Common myeloid progenitor, CD34-positive (primary cell): Measurements from ENCODE around the gene CBFA2T3.

Source experiments
- CTCF ChIA-PET: fragments of 350-600 bp; sonication (Branson Sonifier 250); formaldehyde crosslinking; loops from one replicate; lab custom pipeline; 2021; ENCODE audit warnings: antibody characterized with exemption; lab: Charles Lee
- POLR2A ChIA-PET: fragments of 350-600 bp; sonication (Branson Sonifier 250); formaldehyde crosslinking; loops from one replicate; lab custom pipeline; 2021; ENCODE audit warnings: antibody characterized with exemption; lab: Charles Lee
- DNase-seq, 3 donors: peaks; one replicate each; pipeline versions ENCODE4 v3.0.0 to v3.0.0-alpha.2; 2013
- H3K27ac ChIP-seq, 2 experiments: 1 replicate in 1 of 2; 2 replicates in 1 of 2; pipeline ENCODE4 v1.7.0; 2013; ENCODE audit warnings: inconsistent platforms in 2 of 2, low read length in 2 of 2, mild to moderate bottlenecking in 2 of 2, low read depth in 1 of 2, moderate library complexity in 1 of 2; ENCODE audit not compliant: severe bottlenecking in 2 of 2, insufficient read depth in 1 of 2, poor library complexity in 1 of 2
- H3K27me3 ChIP-seq, 5 experiments: replicated peaks in 2 of 5; 1 replicate in 3 of 5; 2 replicates in 2 of 5; pipeline versions ENCODE4 v1.6.1 to v1.7.0; 2013; ENCODE audit warnings: low read length in 4 of 5, mild to moderate bottlenecking in 2 of 5, moderate library complexity in 2 of 5, inconsistent platforms in 1 of 5; ENCODE audit not compliant: insufficient read depth in 5 of 5, control insufficient read depth in 4 of 5
- H3K36me3 ChIP-seq, 4 experiments: 1 replicate in 2 of 4; 2 replicates in 2 of 4; pipeline versions ENCODE4 v1.6.1 to v1.7.0; 2013; ENCODE audit warnings: low read length in 3 of 4, control low read depth in 1 of 4, mild to moderate bottlenecking in 1 of 4; ENCODE audit not compliant: control insufficient read depth in 4 of 4, insufficient read depth in 4 of 4
- H3K4me1 ChIP-seq, 4 experiments: 1 replicate in 3 of 4; 2 replicates in 1 of 4; pipeline versions ENCODE4 v1.6.1 to v1.7.1; 2013; ENCODE audit warnings: low read length in 3 of 4, mild to moderate bottlenecking in 3 of 4, control low read depth in 1 of 4, inconsistent platforms in 1 of 4, moderate library complexity in 1 of 4; ENCODE audit not compliant: control insufficient read depth in 4 of 4, insufficient read depth in 4 of 4; ENCODE audit errors: control extremely low read depth in 1 of 4
- H3K4me3 ChIP-seq, 7 experiments: 1 replicate in 4 of 7; 2 replicates in 3 of 7; pipeline versions ENCODE4 v1.5.1 to v1.7.0; 2013; ENCODE audit warnings: mild to moderate bottlenecking in 7 of 7, low read length in 6 of 7, moderate library complexity in 6 of 7, inconsistent platforms in 2 of 7, low read depth in 2 of 7, control low read depth in 1 of 7; ENCODE audit not compliant: insufficient read depth in 4 of 7, control insufficient read depth in 1 of 7; ENCODE audit errors: extremely low read depth in 1 of 7
- H3K9me3 ChIP-seq, 5 experiments: 1 replicate in 4 of 5; 2 replicates in 1 of 5; pipeline versions ENCODE4 v1.6.1 to v1.7.1; 2013; ENCODE audit warnings: low read length in 4 of 5, mild to moderate bottlenecking in 2 of 5, inconsistent platforms in 1 of 5, low read depth in 1 of 5, moderate library complexity in 1 of 5; ENCODE audit not compliant: control insufficient read depth in 4 of 5, insufficient read depth in 2 of 5; ENCODE audit errors: control extremely low read depth in 1 of 5
- WGBS: methylation state at CpG from one replicate; pipeline ENCODE4 v1.1.5; 2013; ENCODE audit not compliant: insufficient coverage; 5-methylcytosine and 5-hydroxymethylcytosine counted together

Gene CBFA2T3

DNA sequence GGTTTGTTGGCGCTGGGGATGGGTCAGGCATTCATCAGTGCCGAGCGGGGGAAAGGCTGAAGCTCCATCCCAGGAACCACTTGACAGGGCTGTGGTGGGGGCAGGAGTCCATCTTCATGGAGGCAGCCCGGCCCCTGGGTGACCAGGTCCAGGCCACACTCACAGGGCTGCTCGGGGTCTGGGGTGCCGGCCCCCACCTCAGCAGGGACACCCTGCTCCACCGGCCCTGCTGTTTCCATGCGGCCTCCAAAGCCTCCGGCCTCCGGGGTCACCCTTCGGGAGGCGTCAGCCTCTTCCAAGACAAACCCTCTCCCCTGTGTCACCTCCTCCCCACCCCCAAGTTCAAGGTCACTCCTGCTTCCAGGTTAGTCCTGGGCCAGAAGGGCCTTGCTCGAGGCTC, 142.3 kb downstream of the CBFA2T3 start:
- no peaks in the 10 kb centered on the region for H3K4me1 ChIP-seq
- H3K27ac ChIP-seq, result no peak overlapping the region
- DNase-seq, result no peak
- no peaks in the 10 kb centered on the region for H3K9me3 ChIP-seq
- no peaks in the 10 kb centered on the region for H3K27me3 ChIP-seq
- H3K36me3 ChIP-seq, result peaks cover 0 to 12% (median 6%) of the 10 kb centered on the region in 4 experiments
- POLR2A ChIA-PET, result interaction anchor here (0.6 kb wide), 1 partner anchor 52 kb away, joined by 7 read pairs; no protein-coding TSS in a partner anchor
- H3K4me3 ChIP-seq, result no peak overlapping the region
- WGBS, result 100% methylated on average over 7 of the region's 13 CpGs
- CTCF ChIA-PET, result no interaction called here

GRCh38 chr16:88833086-88833485, 143.9 kb downstream of the CBFA2T3 start:
- H3K4me3 ChIP-seq, result no peak overlapping the region
- H3K27me3 ChIP-seq, result no peaks in the 10 kb centered on the region
- no peaks in the 10 kb centered on the region for H3K9me3 ChIP-seq
- no peak overlapping the region for H3K27ac ChIP-seq
- no peaks in the 10 kb centered on the region for H3K4me1 ChIP-seq
- POLR2A ChIA-PET, result no interaction called here
- H3K36me3 ChIP-seq, result peaks cover 0 to 11% (median 2%) of the 10 kb centered on the region in 4 experiments
- DNase-seq, result no peak
- CTCF ChIA-PET, result interaction anchor here (0.6 to 1.0 kb wide), 2 partner anchors 25 to 95 kb away, joined by 3 read pairs; no protein-coding TSS in a partner anchor
- 98% methylated on average over 10 of the region's 13 CpGs for WGBS

GRCh38 chr16:88831838-88832237, 145.2 kb downstream of the CBFA2T3 start:
- Histone ChIP-seq H3K27ac (no peak overlapping the region), H3K27me3 (no peaks in the 10 kb centered on the region), H3K4me3 (no peak overlapping the region), H3K9me3 (no peaks in the 10 kb centered on the region), H3K36me3 (peaks cover 0 to 8% (median 2%) of the 10 kb centered on the region in 4 experiments), H3K4me1 (no peaks in the 10 kb centered on the region)
- no peak for DNase-seq
- WGBS, result 97% methylated on average over 12 of the region's 13 CpGs
- ChIA-PET POLR2A (no interaction called here), CTCF (no interaction called here)

- H3K4me3 ChIP-seq, result no peak overlapping the region
- H3K4me1 ChIP-seq, result no peaks in the 10 kb centered on the region
- no peak overlapping the region for H3K27ac ChIP-seq
- H3K36me3 ChIP-seq, result peaks cover 0 to 11% (median 2%) of the 10 kb centered on the region in 4 experiments
- H3K9me3 ChIP-seq, result no peaks in the 10 kb centered on the region
- WGBS, result 96% methylated on average over 9 of the region's 14 CpGs
- no peak for DNase-seq
- ChIA-PET CTCF (no interaction called here), POLR2A (no interaction called here)
- no peaks in the 10 kb centered on the region for H3K27me3 ChIP-seq
Observed at GRCh38 chr16:88830783-88831182, 146.2 kb downstream of the CBFA2T3 start.

- ChIA-PET CTCF (no interaction called here), POLR2A (interaction anchor here (0.6 kb wide), 1 partner anchor 112 kb away, joined by 3 read pairs; no protein-coding TSS in a partner anchor)
- DNase-seq, result no peak
- H3K4me3 ChIP-seq, result no peak overlapping the region
- peaks cover 0 to 11% (median 2%) of the 10 kb centered on the region in 4 experiments for H3K36me3 ChIP-seq
- H3K27ac ChIP-seq, result no peak overlapping the region
- H3K4me1 ChIP-seq, result no peaks in the 10 kb centered on the region
- WGBS, result 96% methylated on average over 11 of the region's 11 CpGs
- H3K27me3 ChIP-seq, result no peaks in the 10 kb centered on the region
- no peaks in the 10 kb centered on the region for H3K9me3 ChIP-seq
Observed at GRCh38 chr16:88830258-88830657, 146.7 kb downstream of the CBFA2T3 start.

DNA sequence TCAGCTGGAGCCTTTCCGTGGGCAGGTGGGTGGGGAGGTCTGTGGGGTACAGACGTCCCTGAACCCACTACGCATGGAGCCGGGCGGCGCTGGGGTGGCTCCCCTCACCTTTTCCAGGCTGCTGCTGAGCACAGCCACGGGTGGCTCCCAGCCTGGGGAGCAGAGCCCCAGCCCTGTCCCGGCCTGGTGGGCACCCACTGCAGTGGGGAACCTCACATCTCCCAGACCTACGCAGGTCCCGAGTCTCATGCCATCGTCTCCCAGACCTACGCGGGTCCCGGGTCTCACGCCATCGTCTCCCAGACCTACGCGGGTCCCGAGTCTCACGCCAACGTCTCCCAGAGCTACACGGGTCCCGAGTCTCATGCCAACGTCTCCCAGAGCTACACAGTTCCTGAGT, 148.3 kb downstream of the CBFA2T3 start:
- no peaks in the 10 kb centered on the region for H3K27me3 ChIP-seq
- no peak for DNase-seq
- H3K4me3 ChIP-seq, result no peak overlapping the region
- POLR2A ChIA-PET, result no interaction called here
- 92% methylated on average over 22 of the region's 24 CpGs for WGBS
- H3K9me3 ChIP-seq, result no peaks in the 10 kb centered on the region
- no peaks in the 10 kb centered on the region for H3K4me1 ChIP-seq
- CTCF ChIA-PET, result interaction anchor here (1.7 kb wide), 1 partner anchor 24 kb away, joined by 6 read pairs; no protein-coding TSS in a partner anchor
- no peak overlapping the region for H3K27ac ChIP-seq
- H3K36me3 ChIP-seq, result peaks cover 0 to 11% (median 2%) of the 10 kb centered on the region in 4 experiments

DNA sequence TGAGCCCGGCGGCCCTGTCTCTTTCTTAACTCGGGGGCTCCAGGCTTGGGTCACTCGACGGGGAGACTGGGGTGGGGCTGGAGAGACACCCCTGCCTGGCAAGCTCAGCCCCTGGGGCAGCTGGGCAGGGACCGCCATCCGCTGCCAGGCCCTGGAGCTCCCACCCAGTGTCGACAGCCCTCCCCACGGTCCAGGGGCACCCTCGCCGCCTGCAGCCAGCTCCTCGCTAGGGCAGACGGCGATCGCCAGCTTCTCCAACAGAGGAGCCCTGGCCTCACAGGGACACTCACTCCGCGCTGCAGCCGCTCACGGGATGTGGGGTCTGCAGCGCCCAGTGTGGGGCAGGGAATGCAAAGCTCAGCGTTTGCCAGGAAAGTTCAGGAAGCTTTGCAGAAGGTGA, 149.3 kb downstream of the CBFA2T3 start:
- Histone ChIP-seq H3K4me3 (no peak overlapping the region), H3K36me3 (peaks cover 0 to 11% (median 6%) of the 10 kb centered on the region in 4 experiments), H3K27me3 (no peaks in the 10 kb centered on the region), H3K9me3 (no peaks in the 10 kb centered on the region), H3K27ac (no peak overlapping the region), H3K4me1 (no peaks in the 10 kb centered on the region)
- ChIA-PET CTCF (interaction anchor here (0.8 to 1.7 kb wide), 2 partner anchors 8 to 25 kb away, joined by 3 to 6 read pairs; no protein-coding TSS in a partner anchor), POLR2A (no interaction called here)
- no peak for DNase-seq
- 97% methylated on average over 17 of the region's 21 CpGs for WGBS
